A549 (cell line): ENCODE data around the gene SCARB2. TPM values are rescaled to one million over a fixed set of nuclear protein-coding genes. Genes with fewer than 3 reads are reported as not detected.

Experiments used
- ATAC-seq, 2 experiments: fragments of 200-7000 bp in 1 of 2; fragments of >200 bp in 1 of 2; cut with Nextera tagmentation in 1 of 2; cut with Tn5 transposase in 1 of 2; 3 replicates each; pipeline versions ENCODE4 v1.8.0 to v1.9.1; 2018 to 2020; ENCODE audit warnings: mild to moderate bottlenecking in 1 of 2, moderate library complexity in 1 of 2
- CTCF ChIA-PET: fragments of 300-600 bp; sonication (Branson Sonifier 250); formaldehyde crosslinking; extraction: SDS; loops from one replicate; lab custom pipeline; 2021; ENCODE audit warnings: antibody characterized with exemption, inconsistent platforms; lab: Yijun Ruan, JAX
- POLR2A ChIA-PET: fragments of 350-600 bp; formaldehyde crosslinking; extraction: SDS; loops from one replicate; lab custom pipeline; 2021; ENCODE audit warnings: antibody characterized with exemption, inconsistent platforms; lab: Yijun Ruan, JAX
- DNase-seq, 2 experiments: peaks; one replicate each; pipeline versions ENCODE4 v3.0.0 to v3.0.0-alpha.2; 2011 to 2016; ENCODE audit warnings: low read depth in 1 of 2, low spot score in 1 of 2
- FAIRE-seq: peaks from 2 replicates; lab custom pipeline; 2011; peaks lifted over from hg19 to GRCh38; lab: Jason Lieb, UNC
- H3K27ac ChIP-seq, 2 experiments: fragments of >200 bp; sonication (Bioruptor Twin); formaldehyde crosslinking; 3 replicates each; pipeline ENCODE4 v1.5.1; 2016 to 2017
- H3K4me1 ChIP-seq: fragments of >200 bp; sonication (Bioruptor Twin); formaldehyde crosslinking; 3 replicates; pipeline ENCODE4 v1.6.1; 2016
- H3K4me2 ChIP-seq: fragments of >200 bp; sonication (Bioruptor Twin); formaldehyde crosslinking; 3 replicates; pipeline ENCODE4 v1.6.1; 2016
- H3K4me3 ChIP-seq: fragments of >200 bp; sonication (Bioruptor Twin); formaldehyde crosslinking; 3 replicates; pipeline ENCODE4 v1.5.1; 2016
- H3K9me3 ChIP-seq: fragments of >200 bp; sonication (Bioruptor Twin); formaldehyde crosslinking; 3 replicates; pipeline ENCODE4 v1.6.1; 2016
- BHLHE40 ChIP-seq: IDR thresholded peaks from 2 replicates; pipeline ENCODE4 v1.6.1; 2012; ENCODE audit warnings: low read depth, low read length, inconsistent platforms
- CHD2 ChIP-seq: fragments of 150-350 bp; IDR thresholded peaks from 2 replicates; pipeline ENCODE4 v1.6.1; 2014; ENCODE audit warnings: low read length; ENCODE audit not compliant: partially characterized antibody
- EHF ChIP-seq: fragments of 250-450 bp; sonication (Bioruptor Pico); IDR thresholded peaks from 2 replicates; pipeline ENCODE4 v1.5.0; 2020; ENCODE audit warnings: mild to moderate bottlenecking
- EP300 ChIP-seq, 2 experiments: fragments of >200 bp; sonication (Bioruptor Twin); formaldehyde crosslinking; IDR thresholded peaks; 2 replicates in 1 of 2; 3 replicates in 1 of 2; pipeline ENCODE4 v1.6.1; 2016 to 2017
- FOSB ChIP-seq: fragments of 250-450 bp; sonication (Bioruptor Pico); IDR thresholded peaks from 2 replicates; pipeline ENCODE4 v1.5.0; 2020; ENCODE audit warnings: mild to moderate bottlenecking, moderate library complexity
- FOXS1 ChIP-seq: fragments of 250-450 bp; sonication (Bioruptor Pico); IDR thresholded peaks from 2 replicates; pipeline ENCODE4 v1.5.0; 2020; ENCODE audit warnings: mild to moderate bottlenecking, moderate library complexity
- GATA3 ChIP-seq: IDR thresholded peaks from 2 replicates; pipeline ENCODE4 v1.6.1; 2012; ENCODE audit warnings: borderline replicate concordance
- JUN ChIP-seq, 2 experiments: fragments of >200 bp; sonication (Bioruptor Twin); formaldehyde crosslinking; IDR thresholded peaks; 2 replicates in 1 of 2; 3 replicates in 1 of 2; pipeline ENCODE4 v1.6.1; 2016 to 2017
- JUNB ChIP-seq: fragments of >200 bp; sonication (Bioruptor Twin); formaldehyde crosslinking; IDR thresholded peaks from 2 replicates; pipeline ENCODE4 v1.6.1; 2016
- KDM1A ChIP-seq: fragments of 200-600 bp; sonication (generic); IDR thresholded peaks from 2 replicates; pipeline ENCODE4 v1.6.1; 2016; ENCODE audit warnings: low read depth, mild to moderate bottlenecking
- NPAS2 ChIP-seq: fragments of 250-450 bp; sonication (Bioruptor Pico); IDR thresholded peaks from 2 replicates; pipeline ENCODE4 v1.8.0; 2022; ENCODE audit warnings: mild to moderate bottlenecking, moderate library complexity, borderline replicate concordance
- POLR2AphosphoS2 ChIP-seq: conservative IDR thresholded peaks from 2 replicates; pipeline ENCODE4 v1.6.1; 2012; ENCODE audit warnings: low read length, improper control_type of control experiment, inconsistent platforms
- RCOR1 ChIP-seq: fragments of 150-350 bp; IDR thresholded peaks from 2 replicates; pipeline ENCODE4 v1.6.1; 2014; ENCODE audit warnings: antibody characterized with exemption, low read length, low read depth
- RFX5 ChIP-seq: fragments of 450-650 bp; IDR thresholded peaks from 2 replicates; pipeline ENCODE4 v1.7.1; 2014; ENCODE audit warnings: antibody characterized with exemption, mild to moderate bottlenecking, moderate library complexity
- SREBF2 ChIP-seq: fragments of 450-650 bp; IDR thresholded peaks from 2 replicates; pipeline ENCODE4 v1.6.1; 2014; ENCODE audit warnings: mild to moderate bottlenecking, moderate library complexity
- USF2 ChIP-seq: fragments of 450-650 bp; IDR thresholded peaks from 2 replicates; pipeline ENCODE4 v1.6.1; 2014; ENCODE audit warnings: antibody characterized with exemption
- WGBS: methylation state at CpG from one replicate; pipeline ENCODE4 v1.1.6; 2017; ENCODE audit errors: missing lambda C conversion rate; 5-methylcytosine and 5-hydroxymethylcytosine counted together
- polyA plus RNA-seq, 4 experiments: library from polyadenylated mRNA; depleted of rRNA in 3 of 4; stranded (reverse); fragments of >200 nt; fragmentation: RNase III in 1 of 4; extraction: RNeasy Plus Mini Kit Qiagen cat#74134 plus additional on column Dnase treatment in 1 of 4; gene quantifications; 2 replicates in 3 of 4; 3 replicates in 1 of 4; pipeline ENCODE4 v1.2.3, GENCODE V29; 2011 to 2017
- TF ChIP-seq, protein P1 (sequence below): fragments of >200 bp; sonication (Bioruptor Twin); formaldehyde crosslinking; IDR thresholded peaks from 2 replicates; pipeline ENCODE4 v1.6.1; 2016
- TF ChIP-seq, protein P2 (sequence below): fragments of 250-450 bp; sonication (Bioruptor Pico); IDR thresholded peaks from 2 replicates; pipeline ENCODE4 v1.5.0; 2020; ENCODE audit warnings: low read depth, mild to moderate bottlenecking, moderate library complexity
- TF ChIP-seq, protein P3 (sequence below): fragments of 150-350 bp; IDR thresholded peaks from 2 replicates; pipeline ENCODE4 v1.6.1; 2014; ENCODE audit warnings: low read depth, mild to moderate bottlenecking, low read length
- TF ChIP-seq, protein P4 (sequence below): fragments of 250-450 bp; sonication (Bioruptor Pico); IDR thresholded peaks from 2 replicates; pipeline ENCODE4 v1.5.0; 2021; ENCODE audit warnings: mild to moderate bottlenecking, moderate library complexity, borderline replicate concordance
- TF ChIP-seq, protein P5 (sequence below): IDR thresholded peaks from 2 replicates; pipeline ENCODE4 v1.6.1; 2012; ENCODE audit warnings: low read depth, borderline replicate concordance

SCARB2 gene
- polyA plus RNA-seq, 2 of the 4 experiments (the other 2 are of a cell fraction): 47.2 to 65.4 TPM

- 64% methylated on average over 2 of the region's 2 CpGs for WGBS
- ChIA-PET POLR2A (no interaction called here), CTCF (interaction anchor here (1.7 to 2.9 kb wide), 3 partner anchors 9 to 199 kb away, joined by 7 to 37 read pairs (median 10); no protein-coding TSS in a partner anchor)
- TF ChIP-seq NPAS2 (CRISPR knock-in tag): no peak
- TF ChIP-seq, protein P1, sequence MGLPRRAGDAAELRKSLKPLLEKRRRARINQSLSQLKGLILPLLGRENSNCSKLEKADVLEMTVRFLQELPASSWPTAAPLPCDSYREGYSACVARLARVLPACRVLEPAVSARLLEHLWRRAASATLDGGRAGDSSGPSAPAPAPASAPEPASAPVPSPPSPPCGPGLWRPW: no peak
- no peak for TF ChIP-seq EHF (CRISPR knock-in tag)
- TF ChIP-seq KDM1A: no peak
- no peak for TF ChIP-seq FOXS1 (CRISPR knock-in tag)
- TF ChIP-seq, protein P2, sequence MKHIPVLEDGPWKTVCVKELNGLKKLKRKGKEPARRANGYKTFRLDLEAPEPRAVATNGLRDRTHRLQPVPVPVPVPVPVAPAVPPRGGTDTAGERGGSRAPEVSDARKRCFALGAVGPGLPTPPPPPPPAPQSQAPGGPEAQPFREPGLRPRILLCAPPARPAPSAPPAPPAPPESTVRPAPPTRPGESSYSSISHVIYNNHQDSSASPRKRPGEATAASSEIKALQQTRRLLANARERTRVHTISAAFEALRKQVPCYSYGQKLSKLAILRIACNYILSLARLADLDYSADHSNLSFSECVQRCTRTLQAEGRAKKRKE (CRISPR knock-in tag): no peak
- DNase-seq: no peak
- Histone ChIP-seq H3K4me2 (no peak overlapping the region), H3K4me3 (no peak overlapping the region), H3K27ac (no peak overlapping the region), H3K4me1 (no peaks in the 10 kb centered on the region), H3K9me3 (no peaks in the 10 kb centered on the region)
- FAIRE-seq: no peak
- ATAC-seq: no peak
Observed at GRCh38 chr4:76178296-76178695, 35.3 kb downstream of the SCARB2 start.

DNA sequence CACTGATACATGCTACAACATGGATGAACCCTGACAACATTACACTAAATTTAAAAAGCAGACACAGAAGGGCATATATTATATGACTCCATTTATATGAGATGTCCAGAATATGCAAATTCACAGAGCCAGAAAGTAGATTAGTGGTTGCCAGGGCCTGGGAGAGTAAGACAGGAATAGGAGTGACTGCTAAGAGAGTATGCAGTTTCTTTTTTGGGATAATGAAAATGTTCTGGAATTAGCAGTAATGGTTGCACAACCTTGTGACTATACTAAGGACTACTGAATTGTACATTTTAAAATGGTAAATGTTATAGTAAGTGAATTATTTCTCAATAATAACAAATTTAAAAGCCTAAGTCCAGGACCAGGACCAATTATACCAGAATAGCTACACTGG is 35.9 kb downstream of the SCARB2 start:
- no peak overlapping the region for H3K27ac ChIP-seq
- ATAC-seq: no peak
- DNase-seq: no peak
- H3K9me3 ChIP-seq: no peaks in the 10 kb centered on the region
- ChIA-PET POLR2A (no interaction called here), CTCF (no interaction called here)
- no peak overlapping the region for H3K4me3 ChIP-seq
- H3K4me1 ChIP-seq: no peaks in the 10 kb centered on the region
- no peak for TF ChIP-seq GATA3
- no peak overlapping the region for H3K4me2 ChIP-seq
- no peak for FAIRE-seq

- CTCF ChIA-PET: interaction anchor here (1.2 kb wide), 1 partner anchor 9 kb away, joined by 3 read pairs; no protein-coding TSS in a partner anchor
- WGBS: 90% methylated on average over 1 of the region's 1 CpG
- POLR2A ChIA-PET: no interaction called here
Observed at GRCh38 chr4:76175336-76175735, 38.3 kb downstream of the SCARB2 start.

More at GRCh38 chr4:76175336-76175735, 38.3 kb downstream of the SCARB2 start:
- Histone ChIP-seq H3K27ac (no peak overlapping the region), H3K9me3 (no peaks in the 10 kb centered on the region), H3K4me1 (no peaks in the 10 kb centered on the region), H3K4me3 (no peak overlapping the region), H3K4me2 (no peak overlapping the region)
- FAIRE-seq (no peak), ATAC-seq (no peak), DNase-seq (no peak)
- TF ChIP-seq USF2: no peak
- no peak for TF ChIP-seq BHLHE40
- TF ChIP-seq, protein P3, sequence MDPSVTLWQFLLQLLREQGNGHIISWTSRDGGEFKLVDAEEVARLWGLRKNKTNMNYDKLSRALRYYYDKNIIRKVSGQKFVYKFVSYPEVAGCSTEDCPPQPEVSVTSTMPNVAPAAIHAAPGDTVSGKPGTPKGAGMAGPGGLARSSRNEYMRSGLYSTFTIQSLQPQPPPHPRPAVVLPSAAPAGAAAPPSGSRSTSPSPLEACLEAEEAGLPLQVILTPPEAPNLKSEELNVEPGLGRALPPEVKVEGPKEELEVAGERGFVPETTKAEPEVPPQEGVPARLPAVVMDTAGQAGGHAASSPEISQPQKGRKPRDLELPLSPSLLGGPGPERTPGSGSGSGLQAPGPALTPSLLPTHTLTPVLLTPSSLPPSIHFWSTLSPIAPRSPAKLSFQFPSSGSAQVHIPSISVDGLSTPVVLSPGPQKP: no peak
- TF ChIP-seq EP300 (IDR thresholded peaks at IDR 0.05): no peak
- no peak for TF ChIP-seq POLR2AphosphoS2
- TF ChIP-seq RFX5: no peak
- TF ChIP-seq, protein P4, sequence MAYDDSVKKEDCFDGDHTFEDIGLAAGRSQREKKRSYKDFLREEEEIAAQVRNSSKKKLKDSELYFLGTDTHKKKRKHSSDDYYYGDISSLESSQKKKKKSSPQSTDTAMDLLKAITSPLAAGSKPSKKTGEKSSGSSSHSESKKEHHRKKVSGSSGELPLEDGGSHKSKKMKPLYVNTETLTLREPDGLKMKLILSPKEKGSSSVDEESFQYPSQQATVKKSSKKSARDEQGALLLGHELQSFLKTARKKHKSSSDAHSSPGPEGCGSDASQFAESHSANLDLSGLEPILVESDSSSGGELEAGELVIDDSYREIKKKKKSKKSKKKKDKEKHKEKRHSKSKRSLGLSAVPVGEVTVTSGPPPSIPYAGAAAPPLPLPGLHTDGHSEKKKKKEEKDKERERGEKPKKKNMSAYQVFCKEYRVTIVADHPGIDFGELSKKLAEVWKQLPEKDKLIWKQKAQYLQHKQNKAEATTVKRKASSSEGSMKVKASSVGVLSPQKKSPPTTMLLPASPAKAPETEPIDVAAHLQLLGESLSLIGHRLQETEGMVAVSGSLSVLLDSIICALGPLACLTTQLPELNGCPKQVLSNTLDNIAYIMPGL (CRISPR knock-in tag): no peak
- no peak for TF ChIP-seq JUN (IDR thresholded peaks at IDR 0.05)
- no peak for TF ChIP-seq SREBF2
- TF ChIP-seq, protein P1: no peak
- no peak for TF ChIP-seq JUNB
- no peak for TF ChIP-seq FOSB (CRISPR knock-in tag)
- no peak for TF ChIP-seq CHD2
- no peak for TF ChIP-seq RCOR1
- TF ChIP-seq, protein P5, sequence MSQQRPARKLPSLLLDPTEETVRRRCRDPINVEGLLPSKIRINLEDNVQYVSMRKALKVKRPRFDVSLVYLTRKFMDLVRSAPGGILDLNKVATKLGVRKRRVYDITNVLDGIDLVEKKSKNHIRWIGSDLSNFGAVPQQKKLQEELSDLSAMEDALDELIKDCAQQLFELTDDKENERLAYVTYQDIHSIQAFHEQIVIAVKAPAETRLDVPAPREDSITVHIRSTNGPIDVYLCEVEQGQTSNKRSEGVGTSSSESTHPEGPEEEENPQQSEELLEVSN: no peak
- TF ChIP-seq NPAS2 (CRISPR knock-in tag): no peak
